NCI-H2107 treated with DMSO at 0.1 percent for 48 hours (cell line): Measurements from ENCODE around the gene PBX1.

ENCODE experiments used
- DNase-seq: peaks from one replicate; lab custom pipeline; 2025; ENCODE audit not compliant: unreplicated experiment; lab: John Stamatoyannopoulos, UW

The PBX1 gene

GRCh38 chr1:164771041-164771618 is 212.1 kb downstream of the PBX1 start:
- no peak for DNase-seq

GRCh38 chr1:164771619-164772361 is 212.8 kb downstream of the PBX1 start:
- peak; percentile 65 for DNase-seq

GRCh38 chr1:164772635-164773034 is 213.7 kb downstream of the PBX1 start:
- DNase-seq, result peak; percentile 75

- peak; percentile 27 for DNase-seq
These were observed 214.1 kb downstream of the PBX1 start for GRCh38 chr1:164773102-164773501.

- DNase-seq, result no peak
These were observed 215.4 kb downstream of the PBX1 start for GRCh38 chr1:164774413-164774812.

GRCh38 chr1:164774819-164775654 is 216.1 kb downstream of the PBX1 start:
- DNase-seq, result peak; percentile 70

- DNase-seq, result peak; percentile 24
These were observed 218.5 kb downstream of the PBX1 start for GRCh38 chr1:164777518-164777917.

GRCh38 chr1:164779376-164779775 is 220.4 kb downstream of the PBX1 start:
- DNase-seq, result no peak

GRCh38 chr1:164780111-164780812 is 221.3 kb downstream of the PBX1 start:
- DNase-seq, result no peak

GRCh38 chr1:164780863-164781262 is 221.9 kb downstream of the PBX1 start:
- DNase-seq, result no peak

GRCh38 chr1:164781972-164782371 is 223.0 kb downstream of the PBX1 start:
- DNase-seq, result no peak

- no peak for DNase-seq
These were observed 225.0 kb downstream of the PBX1 start for GRCh38 chr1:164783778-164784555.

GRCh38 chr1:164784960-164785359 is 226.0 kb downstream of the PBX1 start:
- DNase-seq, result no peak

- no peak for DNase-seq
These were observed 227.0 kb downstream of the PBX1 start for GRCh38 chr1:164785841-164786534.

- DNase-seq, result peak; percentile 92
These were observed 228.2 kb downstream of the PBX1 start for GRCh38 chr1:164786980-164787833.

- peak; percentile 78 for DNase-seq
These were observed 228.8 kb downstream of the PBX1 start for GRCh38 chr1:164787834-164788231.

GRCh38 chr1:164790081-164790480 is 231.1 kb downstream of the PBX1 start:
- no peak for DNase-seq

- no peak for DNase-seq
These were observed 233.5 kb downstream of the PBX1 start for GRCh38 chr1:164792410-164793004.

- DNase-seq, result no peak
These were observed 235.4 kb downstream of the PBX1 start for GRCh38 chr1:164794356-164794755.
